Smooth muscle cell (in vitro differentiated cells): ENCODE data around the gene TBCD. TPM values are rescaled to one million over a fixed set of nuclear protein-coding genes. Genes with fewer than 3 reads are reported as not detected.
"Not testable (repeated sequence)": the region's sequence is repeated elsewhere in the genome, so short reads cannot be mapped to it uniquely, and the experiment has no call there.

Source experiments
- DNase-seq: peaks from one replicate; lab custom pipeline; 2025; ENCODE audit not compliant: unreplicated experiment; lab: John Stamatoyannopoulos, UW
- H2AFZ ChIP-seq: fragments of 200-600 bp; sonication (generic); 2 replicates; pipeline ENCODE4 v1.6.0; 2016; ENCODE audit warnings: antibody characterized with exemption, low read depth, mild to moderate bottlenecking
- H3F3A ChIP-seq: fragments of 200-600 bp; sonication (generic); 2 replicates; pipeline ENCODE4 v1.6.0; 2017; ENCODE audit warnings: antibody characterized with exemption, low read depth
- H3K27ac ChIP-seq: fragments of 200-600 bp; sonication (generic); 2 replicates; pipeline ENCODE4 v1.5.1; 2016; ENCODE audit warnings: low read depth, mild to moderate bottlenecking
- H3K27me3 ChIP-seq: fragments of 200-600 bp; sonication (generic); 2 replicates; pipeline ENCODE4 v1.6.1; 2016; ENCODE audit warnings: low read depth, mild to moderate bottlenecking
- H3K36me3 ChIP-seq: fragments of 200-600 bp; sonication (generic); 2 replicates; pipeline ENCODE4 v1.5.1; 2016; ENCODE audit warnings: low read depth
- H3K4me1 ChIP-seq: fragments of 200-600 bp; sonication (generic); 2 replicates; pipeline ENCODE4 v1.5.1; 2016; ENCODE audit warnings: low read depth
- H3K4me2 ChIP-seq: fragments of 200-600 bp; sonication (generic); 2 replicates; pipeline ENCODE4 v1.6.0; 2016; ENCODE audit warnings: mild to moderate bottlenecking
- H3K4me3 ChIP-seq: fragments of 200-600 bp; sonication (generic); 2 replicates; pipeline ENCODE4 v1.5.1; 2016; ENCODE audit warnings: mild to moderate bottlenecking
- H3K79me2 ChIP-seq: fragments of 200-600 bp; sonication (generic); 2 replicates; pipeline ENCODE4 v1.6.0; 2016; ENCODE audit warnings: low read depth, mild to moderate bottlenecking
- H3K9ac ChIP-seq: fragments of 200-600 bp; sonication (generic); 2 replicates; pipeline ENCODE4 v1.6.0; 2016; ENCODE audit warnings: low read depth
- H3K9me3 ChIP-seq: fragments of 200-600 bp; sonication (generic); replicated peaks from 2 replicates; pipeline ENCODE4 v1.5.1; 2016; ENCODE audit warnings: low read depth
- H4K20me1 ChIP-seq: fragments of 200-600 bp; sonication (generic); 2 replicates; pipeline ENCODE4 v1.6.0; 2016; ENCODE audit warnings: low read depth
- CTCF ChIP-seq: fragments of 200-600 bp; sonication (generic); IDR thresholded peaks from 2 replicates; pipeline ENCODE4 v1.5.1; 2017; ENCODE audit warnings: borderline replicate concordance, mild to moderate bottlenecking, antibody characterized with exemption; ENCODE audit not compliant: insufficient read depth, poor library complexity, severe bottlenecking
- WGBS: methylation state at CpG from one replicate; pipeline ENCODE4 v1.1.7; 2016; ENCODE audit warnings: low lambda C conversion rate; 5-methylcytosine and 5-hydroxymethylcytosine counted together
- polyA plus RNA-seq: library from polyadenylated mRNA; unstranded; fragments of >200 nt; fragmentation: Nextera tagmentation; extraction: Ambion mirVana; gene quantifications from 2 replicates; pipeline ENCODE4 v1.2.1, GENCODE V29; 2016
- total RNA-seq: library from RNA; depleted of rRNA; stranded (reverse); fragments of >200 nt; gene quantifications from 2 replicates; pipeline ENCODE4 v1.2.3, GENCODE V29; 2014

The TBCD gene
- total and polyA plus RNA-seq, 2 experiments from 2014 or later: 29.1 to 38.8 TPM

GRCh38 chr17:82740906-82741759, 10.7 kb upstream of the TBCD start:
- TF ChIP-seq CTCF: no peak
- no peaks in the 10 kb centered on the region for H3K27me3 ChIP-seq
- peaks cover 10% of the 10 kb centered on the region for H3K36me3 ChIP-seq
- no peak for DNase-seq
- H4K20me1 ChIP-seq: no peaks in the 10 kb centered on the region
- H3K9me3 ChIP-seq: peaks cover 9% of the 10 kb centered on the region
- 94% methylated on average over 10 of the region's 10 CpGs for WGBS
- no peaks in the 10 kb centered on the region for H3F3A ChIP-seq
- H2AFZ ChIP-seq: no peak overlapping the region
- no peak overlapping the region for H3K9ac ChIP-seq
- H3K4me2 ChIP-seq: no peak overlapping the region
- H3K27ac ChIP-seq: no peak overlapping the region
- H3K4me1 ChIP-seq: no peaks in the 10 kb centered on the region
- H3K4me3 ChIP-seq: no peak overlapping the region
- no peaks in the 10 kb centered on the region for H3K79me2 ChIP-seq

DNA sequence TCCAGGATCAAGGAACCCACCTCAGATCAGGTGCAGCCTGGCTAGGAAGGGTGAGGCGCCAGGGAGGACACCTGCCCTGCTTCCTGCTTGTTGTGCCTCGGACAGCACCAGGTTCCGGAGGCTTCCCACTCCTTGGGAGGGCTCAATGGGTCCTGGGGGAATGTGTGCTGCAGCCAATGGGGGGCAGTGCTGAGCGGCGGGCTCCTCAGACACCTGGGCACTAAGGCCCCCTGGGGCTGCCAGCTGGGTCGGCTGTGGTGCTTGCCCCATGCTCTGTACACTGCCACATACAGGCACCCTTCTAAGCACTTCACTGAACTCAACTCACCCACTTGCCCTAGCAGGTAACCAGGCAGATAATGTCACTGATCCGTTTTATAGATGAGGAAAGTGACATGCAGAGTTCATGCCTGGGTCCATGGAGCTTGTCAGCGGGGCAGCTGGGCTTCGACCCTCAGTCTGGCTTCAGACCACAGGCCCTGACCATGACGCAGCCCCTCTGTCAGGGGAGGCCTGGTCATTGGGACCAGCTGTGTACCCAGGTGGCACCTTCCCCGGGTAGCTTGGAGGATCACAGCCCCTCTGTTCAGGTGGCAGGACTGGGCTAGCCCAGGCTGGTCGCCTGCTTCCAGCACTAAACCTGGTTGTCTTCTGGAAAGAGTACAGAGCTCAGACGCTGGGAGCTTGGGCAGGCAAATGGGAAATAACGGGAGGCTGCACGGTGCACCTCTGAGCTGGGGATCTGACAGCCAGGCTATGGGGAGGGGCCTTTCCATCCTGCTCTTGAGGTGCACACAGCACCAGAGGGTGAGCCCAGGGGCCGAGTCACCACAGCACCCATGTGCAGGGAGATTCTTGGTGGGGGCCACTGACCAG, 8.3 kb upstream of the TBCD start:
- H3K4me1 ChIP-seq: no peaks in the 10 kb centered on the region
- no peak overlapping the region for H3K4me3 ChIP-seq
- no peak for DNase-seq
- no peak overlapping the region for H2AFZ ChIP-seq
- no peak overlapping the region for H3K9ac ChIP-seq
- H3F3A ChIP-seq: no peaks in the 10 kb centered on the region
- peaks cover 9% of the 10 kb centered on the region for H3K9me3 ChIP-seq
- H4K20me1 ChIP-seq: no peaks in the 10 kb centered on the region
- H3K4me2 ChIP-seq: no peak overlapping the region
- no peak for TF ChIP-seq CTCF
- H3K79me2 ChIP-seq: no peaks in the 10 kb centered on the region
- no peaks in the 10 kb centered on the region for H3K27me3 ChIP-seq
- WGBS: 92% methylated on average over 16 of the region's 16 CpGs
- no peak overlapping the region for H3K27ac ChIP-seq
- peaks cover 10% of the 10 kb centered on the region for H3K36me3 ChIP-seq

DNA sequence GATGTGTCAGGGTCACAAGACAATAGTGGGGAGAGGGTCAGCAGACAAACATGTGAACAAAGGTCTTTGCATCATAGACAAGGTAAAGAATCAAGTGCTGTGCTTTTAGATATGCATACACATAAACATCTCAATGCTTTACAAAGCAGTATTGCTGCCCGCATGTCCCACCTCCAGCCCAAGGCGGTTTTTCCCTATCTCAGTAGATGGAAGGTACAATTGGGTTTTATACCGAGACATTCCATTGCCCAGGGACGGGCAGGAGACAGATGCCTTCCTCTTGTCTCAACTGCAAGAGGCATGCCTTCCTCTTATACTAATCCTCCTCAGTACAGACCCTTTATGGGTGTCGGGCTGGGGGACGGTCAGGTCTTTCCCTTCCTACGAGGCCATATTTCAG, 7.1 kb upstream of the TBCD start:
- H3K4me2 ChIP-seq, H2AFZ ChIP-seq, H4K20me1 ChIP-seq, H3K27me3 ChIP-seq, H3K9ac ChIP-seq, H3K27ac ChIP-seq, DNase-seq, H3K79me2 ChIP-seq, H3K36me3 ChIP-seq, H3K9me3 ChIP-seq, H3K4me3 ChIP-seq, H3F3A ChIP-seq, H3K4me1 ChIP-seq: not testable (repeated sequence)
- WGBS: 60% methylated on average over 7 of the region's 7 CpGs

DNA sequence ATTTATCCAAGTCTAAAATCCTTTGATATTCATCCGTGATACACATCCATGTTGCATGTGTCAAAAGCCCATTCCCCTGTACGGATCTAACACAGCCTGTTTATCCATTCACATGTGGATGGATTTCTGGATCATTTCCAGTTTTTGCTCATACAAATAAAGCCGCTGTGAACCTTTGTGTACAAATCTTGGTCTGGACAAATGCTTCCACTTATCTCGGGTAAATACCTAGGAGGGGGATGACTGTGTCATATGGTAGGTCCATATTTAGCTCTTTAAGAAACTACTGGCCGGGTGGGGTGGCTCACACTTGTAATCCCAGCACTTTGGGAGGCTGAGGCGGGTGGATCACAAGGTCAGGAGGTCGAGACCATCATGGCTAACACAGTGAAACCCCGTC, 6.3 kb upstream of the TBCD start:
- H3K4me1 ChIP-seq: no peaks in the 10 kb centered on the region
- DNase-seq: no peak
- no peak overlapping the region for H3K4me3 ChIP-seq
- TF ChIP-seq CTCF: no peak
- H3K9me3 ChIP-seq: peaks cover 9% of the 10 kb centered on the region
- WGBS: 88% methylated on average over 8 of the region's 8 CpGs
- H3F3A ChIP-seq: no peaks in the 10 kb centered on the region
- no peaks in the 10 kb centered on the region for H4K20me1 ChIP-seq
- H3K4me2 ChIP-seq: no peak overlapping the region
- no peak overlapping the region for H2AFZ ChIP-seq
- H3K36me3 ChIP-seq: peaks cover 8% of the 10 kb centered on the region
- no peak overlapping the region for H3K9ac ChIP-seq
- no peaks in the 10 kb centered on the region for H3K27me3 ChIP-seq
- H3K79me2 ChIP-seq: no peaks in the 10 kb centered on the region
- no peak overlapping the region for H3K27ac ChIP-seq
